Peyer's patch (tissue), 4 donors: ENCODE measurements around the gene NAAA.

Experiments used
- POLR2A ChIP-seq, 2 donors: fragments of 450-650 bp; IDR thresholded peaks; one replicate each; pipeline ENCODE4 v1.5.1; 2017; ENCODE audit warnings: antibody characterized with exemption in 2 of 2, mild to moderate bottlenecking in 2 of 2, moderate library complexity in 2 of 2
- TF ChIP-seq, protein P1 (sequence below), 6 experiments: fragments of 450-650 bp in 4 of 6; fragments of 200-600 bp in 2 of 6; sonication (generic) in 1 of 6; IDR thresholded peaks; one replicate each; pipeline ENCODE4 v1.5.1; 2017 to 2019; ENCODE audit warnings: antibody characterized with exemption in 6 of 6, mild to moderate bottlenecking in 3 of 6, moderate library complexity in 1 of 6

GRCh38 chr4:75922588-75922987 lies 18.2 kb downstream of the NAAA start:
- TF ChIP-seq, protein P1, sequence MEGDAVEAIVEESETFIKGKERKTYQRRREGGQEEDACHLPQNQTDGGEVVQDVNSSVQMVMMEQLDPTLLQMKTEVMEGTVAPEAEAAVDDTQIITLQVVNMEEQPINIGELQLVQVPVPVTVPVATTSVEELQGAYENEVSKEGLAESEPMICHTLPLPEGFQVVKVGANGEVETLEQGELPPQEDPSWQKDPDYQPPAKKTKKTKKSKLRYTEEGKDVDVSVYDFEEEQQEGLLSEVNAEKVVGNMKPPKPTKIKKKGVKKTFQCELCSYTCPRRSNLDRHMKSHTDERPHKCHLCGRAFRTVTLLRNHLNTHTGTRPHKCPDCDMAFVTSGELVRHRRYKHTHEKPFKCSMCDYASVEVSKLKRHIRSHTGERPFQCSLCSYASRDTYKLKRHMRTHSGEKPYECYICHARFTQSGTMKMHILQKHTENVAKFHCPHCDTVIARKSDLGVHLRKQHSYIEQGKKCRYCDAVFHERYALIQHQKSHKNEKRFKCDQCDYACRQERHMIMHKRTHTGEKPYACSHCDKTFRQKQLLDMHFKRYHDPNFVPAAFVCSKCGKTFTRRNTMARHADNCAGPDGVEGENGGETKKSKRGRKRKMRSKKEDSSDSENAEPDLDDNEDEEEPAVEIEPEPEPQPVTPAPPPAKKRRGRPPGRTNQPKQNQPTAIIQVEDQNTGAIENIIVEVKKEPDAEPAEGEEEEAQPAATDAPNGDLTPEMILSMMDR (IDR thresholded peaks at IDR 0.05), result no peak
- TF ChIP-seq POLR2A (IDR thresholded peaks at IDR 0.05), result no peak
